Caco-2 (cell line): ENCODE data around the gene RAB26. TPM values are rescaled to one million over a fixed set of nuclear protein-coding genes. Genes with fewer than 3 reads are reported as not detected.
A peak's percentile ranks its signal among the peaks of the same experiment; 100 is the strongest.
"Not testable (repeated sequence)": the region's sequence is repeated elsewhere in the genome, so short reads cannot be mapped to it uniquely, and the experiment has no call there.

Experiments used
- Bru-seq: library from RNA; stranded (reverse); fragments of 400-500 nt; gene quantifications from one replicate; lab custom pipeline; 2021; lab: Mats Ljungman, UMichigan
- BruChase-seq, 2 experiments: library from RNA; stranded (reverse); fragments of 400-500 nt; gene quantifications; one replicate each; lab custom pipeline; 2021; lab: Mats Ljungman, UMichigan
- BruUV-seq: library from RNA; stranded (reverse); fragments of 400-500 nt; replicated peaks from 2 replicates; lab custom pipeline; 2021; lab: Mats Ljungman, UMichigan
- CTCF ChIA-PET: fragments of 300-600 bp; sonication (Branson Sonifier 250); formaldehyde crosslinking; loops from one replicate; lab custom pipeline; 2022; ENCODE audit warnings: antibody characterized with exemption; lab: Charles Lee
- POLR2A ChIA-PET: fragments of 300-600 bp; sonication (Branson Sonifier 250); formaldehyde crosslinking; loops from one replicate; lab custom pipeline; 2022; ENCODE audit warnings: antibody characterized with exemption; lab: Charles Lee
- DNase-seq, 2 experiments: peaks; one replicate each; pipeline versions ENCODE4 v3.0.0 to v3.0.0-alpha.2; 2020 to 2022
- H3K27me3 ChIP-seq: replicated peaks from 2 replicates; pipeline ENCODE4 v1.6.0; 2011; ENCODE audit warnings: low read length; ENCODE audit not compliant: control insufficient read depth, insufficient read depth
- H3K36me3 ChIP-seq: 2 replicates; pipeline ENCODE4 v1.5.1; 2011; ENCODE audit warnings: low read length; ENCODE audit not compliant: control insufficient read depth, insufficient read depth
- H3K4me1 ChIP-seq: fragments of 250-450 bp; sonication (Bioruptor Pico); 2 replicates; pipeline ENCODE4 v1.5.1; 2020; ENCODE audit warnings: mild to moderate bottlenecking
- H3K4me3 ChIP-seq: 2 replicates; pipeline ENCODE4 v1.5.1; 2011; ENCODE audit warnings: low read depth, mild to moderate bottlenecking, control low read depth, low read length
- H3K9me3 ChIP-seq: fragments of 250-450 bp; sonication (Bioruptor Pico); 2 replicates; pipeline ENCODE4 v1.5.1; 2020; ENCODE audit warnings: mild to moderate bottlenecking, moderate library complexity
- H3K27ac Mint-ChIP-seq: one replicate; pipeline ENCODE4 v1.8.0; 2022; ENCODE audit warnings: mixed read lengths; ENCODE audit not compliant: unreplicated experiment
- H3K27me3 Mint-ChIP-seq: one replicate; pipeline ENCODE4 v1.8.0; 2022; ENCODE audit warnings: mixed read lengths; ENCODE audit not compliant: insufficient read depth, unreplicated experiment
- H3K36me3 Mint-ChIP-seq: one replicate; pipeline ENCODE4 v1.8.0; 2022; ENCODE audit warnings: mild to moderate bottlenecking, mixed read lengths; ENCODE audit not compliant: insufficient read depth, unreplicated experiment
- H3K4me1 Mint-ChIP-seq: one replicate; pipeline ENCODE4 v1.8.0; 2022; ENCODE audit warnings: low read depth, mixed read lengths; ENCODE audit not compliant: unreplicated experiment
- H3K4me3 Mint-ChIP-seq: one replicate; pipeline ENCODE4 v1.8.0; 2022; ENCODE audit warnings: mild to moderate bottlenecking, moderate library complexity, mixed read lengths; ENCODE audit not compliant: unreplicated experiment
- H3K9me3 Mint-ChIP-seq: one replicate; pipeline ENCODE4 v1.8.0; 2022; ENCODE audit warnings: mixed read lengths; ENCODE audit not compliant: unreplicated experiment
- intact Hi-C: fragments of 100-400 bp; cut with micrococcal nuclease; formaldehyde crosslinking; loops from one replicate; pipeline ENCODE4 v1.10.0; 2022; ENCODE audit not compliant: unreplicated experiment
- long read RNA-seq: library from polyadenylated mRNA; stranded (forward); transcript quantifications from one replicate; pipeline ENCODE4 v2.0.0, GENCODE V29; 2022
- total RNA-seq: library from RNA; stranded (reverse); gene quantifications from 2 replicates; pipeline ENCODE4 v1.2.3, GENCODE V29; 2022
- TF ChIP-seq, protein P1 (sequence below), 2 experiments: fragments of 200-600 bp in 1 of 2; IDR thresholded peaks; 1 replicate in 1 of 2; 2 replicates in 1 of 2; pipeline versions ENCODE4 v1.5.1 to v1.8.0; 2011 to 2022; ENCODE audit warnings: antibody characterized with exemption in 1 of 2, control low read depth in 1 of 2, inconsistent platforms in 1 of 2, low read depth in 1 of 2, low read length in 1 of 2, mild to moderate bottlenecking in 1 of 2, moderate library complexity in 1 of 2; ENCODE audit not compliant: insufficient read depth in 1 of 2, severe bottlenecking in 1 of 2, unreplicated experiment in 1 of 2

RAB26 gene
- total RNA-seq (1.0 and 1.2 TPM in 2 replicates), Bru-seq, nascent RNA (percentile 10 among the genes with signal in this experiment), BruChase-seq, experiment 1, labeled RNA remaining after a 2-hour chase (percentile 15 among the genes with signal in this experiment), BruChase-seq, experiment 2, labeled RNA remaining after a 6-hour chase (percentile 16 among the genes with signal in this experiment)
- long read RNA-seq, partial matches to known transcripts = 1 of 44 reads
- long read RNA-seq, other reads (novel, unspliced or antisense) = 43 of 44 reads

GRCh38 chr16:2147981-2148671 is at the start of gene RAB26:
Gene RAB26 (plus strand): TSS chr16:2148625. CDS start chr16:2148784, 159 bp downstream.
- H3K9me3 ChIP-seq = no peaks in the 10 kb centered on the region
- POLR2A ChIA-PET = no interaction called here
- peak in 1 of 2 experiments; percentile 67 for DNase-seq
- Mint-ChIP-seq H3K27ac (no peak within 1 kb of the TSS), H3K4me1 (peaks cover 16% of the 10 kb centered on the region), H3K9me3 (no peaks in the 10 kb centered on the region), H3K36me3 (peaks cover 43% of the 10 kb centered on the region), H3K27me3 (no peaks in the 10 kb centered on the region), H3K4me3 (peak within 1 kb of the TSS; percentile 58)
- H3K4me3 ChIP-seq = peak within 1 kb of the TSS; percentile 48
- no peaks in the 10 kb centered on the region for H3K27me3 ChIP-seq
- intact Hi-C loops = no loop called here
- no TSS peak for BruUV-seq
- CTCF ChIA-PET = no interaction called here
- H3K36me3 ChIP-seq = peaks cover 4% of the 10 kb centered on the region
- H3K4me1 ChIP-seq = peaks cover 29% of the 10 kb centered on the region
- TF ChIP-seq, protein P1, sequence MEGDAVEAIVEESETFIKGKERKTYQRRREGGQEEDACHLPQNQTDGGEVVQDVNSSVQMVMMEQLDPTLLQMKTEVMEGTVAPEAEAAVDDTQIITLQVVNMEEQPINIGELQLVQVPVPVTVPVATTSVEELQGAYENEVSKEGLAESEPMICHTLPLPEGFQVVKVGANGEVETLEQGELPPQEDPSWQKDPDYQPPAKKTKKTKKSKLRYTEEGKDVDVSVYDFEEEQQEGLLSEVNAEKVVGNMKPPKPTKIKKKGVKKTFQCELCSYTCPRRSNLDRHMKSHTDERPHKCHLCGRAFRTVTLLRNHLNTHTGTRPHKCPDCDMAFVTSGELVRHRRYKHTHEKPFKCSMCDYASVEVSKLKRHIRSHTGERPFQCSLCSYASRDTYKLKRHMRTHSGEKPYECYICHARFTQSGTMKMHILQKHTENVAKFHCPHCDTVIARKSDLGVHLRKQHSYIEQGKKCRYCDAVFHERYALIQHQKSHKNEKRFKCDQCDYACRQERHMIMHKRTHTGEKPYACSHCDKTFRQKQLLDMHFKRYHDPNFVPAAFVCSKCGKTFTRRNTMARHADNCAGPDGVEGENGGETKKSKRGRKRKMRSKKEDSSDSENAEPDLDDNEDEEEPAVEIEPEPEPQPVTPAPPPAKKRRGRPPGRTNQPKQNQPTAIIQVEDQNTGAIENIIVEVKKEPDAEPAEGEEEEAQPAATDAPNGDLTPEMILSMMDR (IDR thresholded peaks at IDR 0.05; ENCODE audit: insufficient read depth in 1 of 2, low read depth in 1 of 2, low read length in 1 of 2, severe bottlenecking in 1 of 2, unreplicated experiment in 1 of 2) = no peak

GRCh38 chr16:2101581-2101980 is 46.8 kb upstream of the RAB26 start:
- peaks cover 23% of the 10 kb centered on the region for H3K36me3 Mint-ChIP-seq
- H3K36me3 ChIP-seq, H3K4me1 ChIP-seq, CTCF ChIA-PET, POLR2A ChIA-PET, H3K9me3 ChIP-seq, H3K9me3 Mint-ChIP-seq, intact Hi-C loops, H3K27me3 ChIP-seq, H3K4me3 ChIP-seq, H3K27me3 Mint-ChIP-seq, BruUV-seq, H3K27ac Mint-ChIP-seq, H3K4me1 Mint-ChIP-seq, DNase-seq, H3K4me3 Mint-ChIP-seq: not testable (repeated sequence)

DNA sequence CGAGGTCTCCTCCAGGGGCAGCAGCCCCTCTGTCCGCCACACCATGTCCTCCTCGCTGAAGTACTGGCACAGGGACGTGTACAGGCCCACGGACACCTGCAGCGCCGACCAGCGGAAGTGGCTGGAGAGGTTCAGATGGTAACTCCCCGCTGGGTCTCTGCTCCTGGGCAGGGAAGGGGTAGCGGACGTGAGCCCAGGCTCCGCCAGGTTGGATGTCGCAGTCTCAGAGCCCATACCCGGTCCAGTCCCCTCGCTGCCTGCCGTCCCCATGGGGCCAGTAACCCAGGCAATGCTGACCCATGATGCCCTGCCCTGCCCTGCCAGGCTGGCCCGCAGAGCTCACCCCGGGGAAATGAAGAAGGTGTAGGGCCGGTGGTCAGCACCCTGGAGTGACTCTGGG is 46.0 kb upstream of the RAB26 start:
- no peaks in the 10 kb centered on the region for H3K9me3 ChIP-seq
- DNase-seq = no peak
- no peaks in the 10 kb centered on the region; the same call in 1 of the 2 replicates for H3K36me3 ChIP-seq
- TF ChIP-seq, protein P1 (IDR thresholded peaks at IDR 0.05; ENCODE audit: insufficient read depth in 1 of 2, low read depth in 1 of 2, low read length in 1 of 2, severe bottlenecking in 1 of 2, unreplicated experiment in 1 of 2) = no peak
- H3K27me3 Mint-ChIP-seq = no peaks in the 10 kb centered on the region
- H3K4me3 Mint-ChIP-seq = no peak overlapping the region
- no peak overlapping the region for H3K27ac Mint-ChIP-seq
- H3K4me1 Mint-ChIP-seq = no peaks in the 10 kb centered on the region
- no peaks in the 10 kb centered on the region for H3K27me3 ChIP-seq
- peaks cover 15% of the 10 kb centered on the region for H3K36me3 Mint-ChIP-seq
- POLR2A ChIA-PET = no interaction called here
- BruUV-seq = no TSS peak
- H3K9me3 Mint-ChIP-seq = no peaks in the 10 kb centered on the region
- no peak overlapping the region for H3K4me3 ChIP-seq
- intact Hi-C loops = no loop called here
- no peaks in the 10 kb centered on the region for H3K4me1 ChIP-seq
- CTCF ChIA-PET = no interaction called here

DNA sequence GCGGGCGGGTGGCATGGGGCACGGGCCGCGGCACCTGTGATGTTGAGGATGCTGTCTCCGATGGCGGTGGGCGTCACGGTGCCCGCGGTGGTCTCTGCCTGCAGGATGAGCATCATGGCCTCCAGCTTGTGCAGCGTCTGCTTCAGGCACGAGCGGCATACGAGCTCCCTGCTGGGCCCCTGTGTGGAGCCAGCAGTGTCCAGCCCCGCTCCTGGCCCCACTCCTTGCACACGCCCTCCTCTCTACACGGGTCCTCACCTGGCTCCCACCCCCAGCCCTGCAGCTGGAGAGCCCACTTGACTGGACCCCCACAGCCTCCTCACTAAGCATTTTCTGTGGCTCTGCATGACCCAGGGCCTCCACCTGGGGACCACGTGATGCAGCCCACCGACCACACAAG is 44.0 kb upstream of the RAB26 start:
- H3K9me3 ChIP-seq, BruUV-seq, CTCF ChIA-PET, DNase-seq, intact Hi-C loops, H3K36me3 ChIP-seq, H3K9me3 Mint-ChIP-seq, H3K4me1 Mint-ChIP-seq, H3K4me1 ChIP-seq, H3K4me3 Mint-ChIP-seq, H3K4me3 ChIP-seq, POLR2A ChIA-PET, H3K27me3 Mint-ChIP-seq, H3K27me3 ChIP-seq, H3K27ac Mint-ChIP-seq: not testable (repeated sequence)
- peaks cover 14% of the 10 kb centered on the region for H3K36me3 Mint-ChIP-seq

DNA sequence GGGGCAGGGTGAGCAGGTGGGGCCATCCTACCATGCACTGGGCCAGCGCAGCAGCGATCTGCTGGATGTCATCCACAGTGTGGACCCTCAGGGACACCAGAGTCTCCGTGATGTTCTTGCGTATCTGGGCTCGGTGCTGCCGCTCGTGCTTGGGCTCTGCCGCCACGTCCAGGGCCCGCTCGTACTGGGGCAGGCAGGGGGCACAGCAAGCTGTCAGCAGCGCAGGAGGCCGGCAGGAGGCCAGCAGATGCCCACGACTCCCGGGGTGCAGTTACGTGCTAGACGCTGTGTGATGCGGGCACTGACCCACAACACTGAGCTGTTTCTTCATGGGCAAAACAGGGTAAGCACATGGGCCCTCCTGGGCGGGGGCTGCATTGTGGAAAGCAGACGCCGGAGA is 43.1 kb upstream of the RAB26 start:
- intact Hi-C loops, H3K4me3 Mint-ChIP-seq, H3K27me3 ChIP-seq, POLR2A ChIA-PET, DNase-seq, H3K4me3 ChIP-seq, H3K4me1 ChIP-seq, H3K27ac Mint-ChIP-seq, CTCF ChIA-PET, H3K9me3 Mint-ChIP-seq, H3K4me1 Mint-ChIP-seq, H3K36me3 ChIP-seq, H3K9me3 ChIP-seq, H3K27me3 Mint-ChIP-seq, BruUV-seq: not testable (repeated sequence)
- H3K36me3 Mint-ChIP-seq = peaks cover 14% of the 10 kb centered on the region
